Esophagus muscularis mucosa (tissue), 4 donors: Measurements from ENCODE around the gene PACRG. TPM values are rescaled to one million over a fixed set of nuclear protein-coding genes. Genes with fewer than 3 reads are reported as not detected.

Source experiments
- DNase-seq: peaks from one replicate; pipeline ENCODE4 v3.0.0-alpha.2; 2017; ENCODE audit errors: extremely low spot score
- H3K27ac ChIP-seq, 4 donors: fragments of 200-600 bp; sonication (generic); replicated peaks in 1 of 4; 1 replicate in 3 of 4; 2 replicates in 1 of 4; pipeline ENCODE4 v1.5.1; 2016 to 2019; ENCODE audit warnings: mild to moderate bottlenecking in 1 of 4
- H3K27me3 ChIP-seq, 4 donors: fragments of 200-600 bp; sonication (generic); one replicate each; pipeline versions ENCODE4 v1.5.1 to v1.6.0; 2016 to 2019
- H3K36me3 ChIP-seq, 4 donors: fragments of 200-600 bp; sonication (generic); one replicate each; pipeline ENCODE4 v1.5.1; 2016 to 2019
- H3K4me1 ChIP-seq, 4 donors: fragments of 200-600 bp; sonication (generic); one replicate each; pipeline ENCODE4 v1.5.1; 2016 to 2019
- H3K4me3 ChIP-seq, 4 donors: fragments of 200-600 bp; sonication (generic); 1 replicate in 2 of 4; 2 replicates in 2 of 4; pipeline ENCODE4 v1.5.1; 2016 to 2019; ENCODE audit warnings: mild to moderate bottlenecking in 4 of 4, moderate library complexity in 1 of 4
- H3K9me3 ChIP-seq, 4 donors: fragments of 200-600 bp; sonication (generic); 1 replicate in 3 of 4; 2 replicates in 1 of 4; pipeline ENCODE4 v1.5.1; 2016 to 2019
- EP300 ChIP-seq: sonication (generic); formaldehyde crosslinking; IDR thresholded peaks from one replicate; pipeline ENCODE4 v1.6.1; 2017; ENCODE audit warnings: antibody characterized with exemption
- POLR2A ChIP-seq: fragments of 450-650 bp; IDR thresholded peaks from one replicate; pipeline ENCODE4 v1.6.1; 2017; ENCODE audit warnings: antibody characterized with exemption, moderate library complexity, mild to moderate bottlenecking, low read depth
- POLR2AphosphoS5 ChIP-seq, 2 donors: sonication (generic); formaldehyde crosslinking; IDR thresholded peaks; one replicate each; pipeline ENCODE4 v1.6.1; 2017; ENCODE audit warnings: antibody characterized with exemption in 2 of 2
- WGBS: methylation state at CpG from one replicate; pipeline ENCODE4 v1.1.5; 2018; 5-methylcytosine and 5-hydroxymethylcytosine counted together
- intact Hi-C: fragments of 100-400 bp; cut with DNase I; formaldehyde crosslinking; loops from one replicate; pipeline ENCODE4 v1.15.1; 2023
- total RNA-seq, 4 donors: library from RNA; depleted of rRNA; stranded (reverse); fragments of >200 nt; gene quantifications; one replicate each; pipeline versions ENCODE4 v1.1.0 to v1.2.1, GENCODE V29; 2016
- TF ChIP-seq, protein P1 (sequence below), 3 experiments: fragments of 200-600 bp in 2 of 3; fragments of 450-650 bp in 1 of 3; sonication (generic) in 2 of 3; IDR thresholded peaks; one replicate each; pipeline ENCODE4 v1.5.1; 2017 to 2019; ENCODE audit warnings: antibody characterized with exemption in 3 of 3, mild to moderate bottlenecking in 2 of 3, moderate library complexity in 1 of 3

The PACRG gene
- total RNA-seq, 4 donors from 2014 or later = 1.3 to 3.5 (median 1.8) TPM; not detected in 1

- Histone ChIP-seq H3K4me3 (no peak overlapping the region), H3K4me1 (peaks cover 14 to 24% (median 18%) of the 10 kb centered on the region in 4 donors), H3K27me3 (no peaks in the 10 kb centered on the region), H3K9me3 (no peaks in the 10 kb centered on the region), H3K36me3 (no peaks in the 10 kb centered on the region), H3K27ac (no peak overlapping the region)
- 71% methylated on average over 12 of the region's 17 CpGs for whole genome bisulfite sequencing
- intact Hi-C loops = loop anchor here (5.0 to 10.0 kb wide), 4 partner anchors 236 to 1746 kb away; no protein-coding TSS in a partner anchor
- DNase-seq = peak; percentile 89
- TF ChIP-seq, protein P1, sequence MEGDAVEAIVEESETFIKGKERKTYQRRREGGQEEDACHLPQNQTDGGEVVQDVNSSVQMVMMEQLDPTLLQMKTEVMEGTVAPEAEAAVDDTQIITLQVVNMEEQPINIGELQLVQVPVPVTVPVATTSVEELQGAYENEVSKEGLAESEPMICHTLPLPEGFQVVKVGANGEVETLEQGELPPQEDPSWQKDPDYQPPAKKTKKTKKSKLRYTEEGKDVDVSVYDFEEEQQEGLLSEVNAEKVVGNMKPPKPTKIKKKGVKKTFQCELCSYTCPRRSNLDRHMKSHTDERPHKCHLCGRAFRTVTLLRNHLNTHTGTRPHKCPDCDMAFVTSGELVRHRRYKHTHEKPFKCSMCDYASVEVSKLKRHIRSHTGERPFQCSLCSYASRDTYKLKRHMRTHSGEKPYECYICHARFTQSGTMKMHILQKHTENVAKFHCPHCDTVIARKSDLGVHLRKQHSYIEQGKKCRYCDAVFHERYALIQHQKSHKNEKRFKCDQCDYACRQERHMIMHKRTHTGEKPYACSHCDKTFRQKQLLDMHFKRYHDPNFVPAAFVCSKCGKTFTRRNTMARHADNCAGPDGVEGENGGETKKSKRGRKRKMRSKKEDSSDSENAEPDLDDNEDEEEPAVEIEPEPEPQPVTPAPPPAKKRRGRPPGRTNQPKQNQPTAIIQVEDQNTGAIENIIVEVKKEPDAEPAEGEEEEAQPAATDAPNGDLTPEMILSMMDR (IDR thresholded peaks at IDR 0.05) = peak; percentile 55 to 75 (median 61)
- no peak for TF ChIP-seq POLR2A
These were observed 453.2 kb downstream of the PACRG start for GRCh38 chr6:163180874-163181541.

DNA sequence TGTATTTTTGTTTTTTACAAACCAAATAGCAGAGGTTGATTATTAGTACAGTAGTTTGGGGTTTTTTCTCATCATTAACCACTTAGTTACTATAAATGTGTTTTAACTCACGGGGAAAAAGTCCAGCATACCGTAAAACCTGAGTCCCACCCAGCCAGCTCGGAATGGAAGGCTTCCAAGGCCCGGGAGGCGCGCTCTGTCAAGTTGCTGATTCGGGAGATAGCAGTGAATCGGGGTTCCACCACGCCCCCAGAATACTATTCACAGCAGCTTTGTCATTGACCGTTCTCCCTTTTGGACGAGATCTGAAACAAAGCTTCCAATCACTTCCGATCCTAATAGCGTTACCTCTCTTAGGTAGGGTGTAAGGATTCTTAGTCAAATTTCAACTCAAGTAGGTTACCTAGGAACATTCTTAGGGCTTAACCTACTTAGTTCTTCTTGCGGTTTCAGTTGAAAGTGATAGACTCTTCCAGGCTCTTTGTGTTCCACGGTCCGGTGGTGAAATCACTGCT is 453.9 kb downstream of the PACRG start:
- TF ChIP-seq POLR2A = no peak
- TF ChIP-seq EP300 = no peak
- TF ChIP-seq POLR2AphosphoS5 (IDR thresholded peaks at IDR 0.05) = no peak
- Histone ChIP-seq H3K4me1 (peaks cover 14 to 24% (median 18%) of the 10 kb centered on the region in 4 donors), H3K36me3 (no peaks in the 10 kb centered on the region), H3K9me3 (no peaks in the 10 kb centered on the region), H3K4me3 (no peak overlapping the region), H3K27me3 (no peaks in the 10 kb centered on the region), H3K27ac (no peak overlapping the region)
- DNase-seq = peak; percentile 19
- 92% methylated on average over 16 of the region's 16 CpGs for WGBS
- intact Hi-C loops = loop anchor here (5.0 to 10.0 kb wide), 4 partner anchors 236 to 1746 kb away; no protein-coding TSS in a partner anchor

- H3K27ac ChIP-seq = no peak overlapping the region
- WGBS = 92% methylated on average over 7 of the region's 7 CpGs
These were observed 454.9 kb downstream of the PACRG start for GRCh38 chr6:163182696-163183095.

GRCh38 chr6:163183806-163184205 is 456.0 kb downstream of the PACRG start:
- no peaks in the 10 kb centered on the region for H3K27me3 ChIP-seq
- DNase-seq = no peak
- no peaks in the 10 kb centered on the region for H3K9me3 ChIP-seq
- intact Hi-C loops = loop anchor here (5.0 to 10.0 kb wide), 4 partner anchors 233 to 1743 kb away; no protein-coding TSS in a partner anchor
- H3K27ac ChIP-seq = no peak overlapping the region
- 54% methylated on average over 3 of the region's 3 CpGs for WGBS
- H3K4me1 ChIP-seq = peaks cover 14 to 24% (median 18%) of the 10 kb centered on the region in 4 donors
- TF ChIP-seq POLR2AphosphoS5 (IDR thresholded peaks at IDR 0.05) (no peak), EP300 (no peak), POLR2A (no peak)
- TF ChIP-seq, protein P1 (IDR thresholded peaks at IDR 0.05) = no peak
- no peak overlapping the region for H3K4me3 ChIP-seq
- H3K36me3 ChIP-seq = no peaks in the 10 kb centered on the region

More at GRCh38 chr6:163182696-163183095, 454.9 kb downstream of the PACRG start:
- peaks cover 14 to 24% (median 18%) of the 10 kb centered on the region in 4 donors for H3K4me1 ChIP-seq
- intact Hi-C loops = loop anchor here (5.0 to 10.0 kb wide), 4 partner anchors 235 to 1745 kb away; no protein-coding TSS in a partner anchor
- peak; percentile 79 for DNase-seq
- no peaks in the 10 kb centered on the region for H3K27me3 ChIP-seq
- H3K4me3 ChIP-seq = no peak overlapping the region
- H3K9me3 ChIP-seq = no peaks in the 10 kb centered on the region
- TF ChIP-seq, protein P1 (IDR thresholded peaks at IDR 0.05) = no peak
- no peak for TF ChIP-seq EP300
- no peak for TF ChIP-seq POLR2AphosphoS5 (IDR thresholded peaks at IDR 0.05)
- no peak for TF ChIP-seq POLR2A
- H3K36me3 ChIP-seq = no peaks in the 10 kb centered on the region

DNA sequence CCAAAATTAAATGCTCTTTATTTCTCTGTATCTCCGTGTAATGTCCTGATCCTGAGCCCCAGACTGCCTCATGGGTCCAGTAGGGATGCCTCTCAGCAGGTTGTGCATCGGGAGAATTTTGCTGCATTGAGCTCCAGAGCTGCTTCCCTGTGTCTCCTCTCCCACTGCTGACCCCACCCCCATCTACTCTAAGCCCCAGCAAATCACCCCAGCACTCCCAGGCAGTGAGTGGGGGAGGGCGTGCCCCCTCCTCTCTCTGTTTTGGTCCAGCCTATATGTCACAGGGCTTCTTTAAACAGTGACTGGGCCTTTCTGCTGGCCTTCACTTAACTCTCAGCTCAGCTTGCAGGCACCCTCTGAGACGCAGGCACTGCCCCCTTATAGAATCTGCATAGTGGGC is 458.0 kb downstream of the PACRG start:
- Histone ChIP-seq H3K27ac (no peak overlapping the region), H3K9me3 (no peaks in the 10 kb centered on the region), H3K36me3 (no peaks in the 10 kb centered on the region), H3K27me3 (no peaks in the 10 kb centered on the region), H3K4me3 (no peak overlapping the region), H3K4me1 (peaks cover 14 to 24% (median 18%) of the 10 kb centered on the region in 4 donors)
- no peak for TF ChIP-seq POLR2AphosphoS5 (IDR thresholded peaks at IDR 0.05)
- intact Hi-C loops = loop anchor here (10.0 kb wide), 2 partner anchors 379 to 769 kb away; no protein-coding TSS in a partner anchor
- WGBS = 88% methylated on average over 3 of the region's 4 CpGs
- DNase-seq = peak; percentile 75
